Activated CD8-positive, alpha-beta memory T cell treated with anti-CD3 and anti-CD28 coated beads for 24 hours (primary cell): ENCODE data around the gene EMC1.
"Not testable (repeated sequence)": the region's sequence is repeated elsewhere in the genome, so short reads cannot be mapped to it uniquely, and the experiment has no call there.

ENCODE experiments used
- DNase-seq: peaks from one replicate; pipeline ENCODE4 v3.0.0-alpha.2; 2020

The EMC1 gene

DNA sequence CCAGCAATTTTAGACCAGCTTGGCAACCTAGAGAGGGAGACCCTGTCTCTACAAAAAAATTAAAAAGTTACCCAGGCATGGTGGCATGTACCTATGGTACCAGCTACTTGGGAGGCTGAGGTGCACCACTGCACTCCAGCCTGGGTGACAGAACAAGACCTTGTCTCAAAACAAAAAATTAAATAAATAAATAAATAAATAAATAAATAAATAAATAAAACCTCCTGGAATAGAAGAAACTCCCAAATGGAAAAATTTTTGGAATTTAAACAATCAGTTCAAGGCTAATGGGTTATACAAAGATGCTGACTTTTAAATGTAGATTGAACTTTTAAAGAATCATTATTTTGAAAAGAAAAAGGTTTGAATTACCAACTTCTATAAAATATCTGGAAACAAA is 63.5 kb downstream of the EMC1 start:
- DNase-seq: no peak

DNA sequence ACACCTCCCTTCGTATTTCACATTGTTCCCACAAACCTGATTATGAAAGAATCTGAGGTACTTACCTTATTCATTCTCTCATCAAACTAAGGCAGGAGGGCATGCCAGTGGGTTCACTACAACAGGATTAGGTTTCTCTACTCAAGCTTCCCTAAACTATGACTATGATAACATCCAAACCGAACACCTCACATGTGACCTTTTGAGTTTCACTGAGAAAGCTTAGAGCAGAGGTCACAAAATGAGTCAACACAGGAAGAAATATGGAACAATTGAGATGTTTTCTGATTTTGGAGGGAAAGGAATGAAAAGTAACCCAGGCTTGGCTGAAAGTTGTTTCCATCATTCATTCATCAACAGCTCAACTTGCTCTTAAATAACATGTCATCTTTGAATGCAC is 65.3 kb downstream of the EMC1 start:
- DNase-seq: no peak

DNA sequence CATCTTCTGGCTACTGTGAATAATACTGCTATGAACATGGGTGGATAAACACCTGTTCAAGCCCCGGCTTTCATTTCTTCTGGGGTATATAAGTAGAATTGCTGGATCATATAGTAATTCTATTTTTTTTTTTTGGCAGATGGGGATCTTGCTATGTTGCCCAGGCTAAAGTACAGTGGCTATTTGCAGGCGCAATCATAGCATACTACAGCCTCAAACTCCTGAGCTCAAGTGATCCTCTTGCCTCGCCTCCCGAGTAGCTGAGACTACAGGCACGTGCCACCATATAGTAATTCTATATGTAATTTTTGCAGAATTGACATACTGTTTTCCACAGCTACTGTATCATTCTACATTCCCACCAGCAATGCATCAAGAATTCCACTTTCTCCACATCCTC is 69.1 kb downstream of the EMC1 start:
- no peak for DNase-seq

DNA sequence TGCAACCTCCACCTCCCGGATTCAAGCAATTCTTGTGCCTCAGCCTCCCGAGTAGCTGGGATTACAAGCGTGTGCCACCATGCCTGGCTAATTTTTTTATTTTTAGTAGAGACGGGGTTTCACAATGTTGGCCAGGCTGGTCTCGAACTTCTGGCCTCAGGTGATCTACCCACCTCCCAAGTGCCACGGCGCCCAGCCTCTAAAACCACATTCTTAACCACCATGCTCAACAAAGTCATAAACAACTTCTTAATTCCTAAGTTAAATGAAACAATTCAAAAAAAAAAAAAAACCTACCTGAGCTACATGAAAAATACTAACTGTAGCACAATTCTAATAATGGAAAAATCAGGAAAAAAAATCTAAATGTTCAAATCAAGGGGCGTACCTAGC is 71.1 kb downstream of the EMC1 start:
- not testable (repeated sequence) for DNase-seq

DNA sequence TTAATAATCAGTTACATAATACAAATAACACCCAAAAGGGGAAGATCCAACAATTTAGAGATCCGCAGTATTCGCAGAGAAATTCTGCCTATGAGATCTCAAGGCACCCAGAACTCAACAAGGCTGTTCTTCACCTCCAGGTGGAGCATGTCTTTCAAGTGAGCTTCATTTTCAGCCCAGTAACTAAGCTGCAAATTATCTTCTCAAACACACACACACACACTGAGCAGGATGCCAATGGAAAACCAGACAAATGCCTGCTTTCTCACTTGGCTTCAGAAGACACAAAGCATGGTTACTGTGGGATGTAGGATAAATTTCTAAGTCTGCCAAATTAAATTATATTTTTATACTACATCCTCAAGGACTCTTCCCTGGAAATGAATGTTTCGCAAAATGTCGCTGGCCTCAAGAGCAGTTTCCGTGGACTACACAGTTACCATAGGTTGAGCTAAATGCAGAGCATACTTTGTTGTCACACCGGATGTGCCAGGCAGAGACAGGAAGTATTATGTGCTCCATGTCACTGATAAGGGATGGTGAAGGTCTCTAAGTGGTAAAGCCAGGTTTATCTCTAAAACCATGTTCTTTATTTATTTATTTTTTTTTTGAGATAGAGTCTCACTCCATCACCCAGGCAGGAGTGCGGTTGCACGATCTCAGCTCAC is 71.6 kb downstream of the EMC1 start:
- DNase-seq: no peak

DNA sequence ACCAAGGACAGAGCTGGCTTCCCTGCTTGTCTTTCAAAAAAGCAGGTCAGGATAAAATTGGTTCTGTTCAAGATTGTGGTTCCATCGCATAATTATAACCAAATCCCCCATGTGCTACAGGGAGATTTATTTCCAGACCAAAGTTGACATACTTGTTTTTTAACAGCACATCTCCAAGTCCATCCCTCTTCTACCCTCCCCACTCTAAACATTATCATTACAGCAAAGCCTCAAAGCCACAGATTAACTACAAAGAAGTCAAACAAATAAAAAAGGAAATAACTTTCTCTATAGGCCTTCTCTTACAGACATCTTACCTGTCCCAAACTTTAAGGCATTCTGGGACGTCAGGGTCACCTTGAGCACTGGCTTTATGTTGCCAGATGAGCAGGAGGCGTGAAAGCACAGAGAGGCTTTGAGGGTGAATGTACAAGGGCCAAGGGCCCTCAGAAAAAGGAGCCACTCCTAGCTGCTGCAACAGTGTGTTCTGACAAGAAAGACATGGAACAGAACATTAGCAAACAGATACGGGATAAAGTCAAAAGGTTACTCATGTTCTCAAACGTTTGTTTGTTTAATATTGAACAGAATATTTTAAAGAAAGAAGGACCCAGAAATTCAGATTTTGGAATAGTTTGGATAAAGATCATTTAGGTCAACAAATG is 72.5 kb downstream of the EMC1 start:
- DNase-seq: no peak

DNA sequence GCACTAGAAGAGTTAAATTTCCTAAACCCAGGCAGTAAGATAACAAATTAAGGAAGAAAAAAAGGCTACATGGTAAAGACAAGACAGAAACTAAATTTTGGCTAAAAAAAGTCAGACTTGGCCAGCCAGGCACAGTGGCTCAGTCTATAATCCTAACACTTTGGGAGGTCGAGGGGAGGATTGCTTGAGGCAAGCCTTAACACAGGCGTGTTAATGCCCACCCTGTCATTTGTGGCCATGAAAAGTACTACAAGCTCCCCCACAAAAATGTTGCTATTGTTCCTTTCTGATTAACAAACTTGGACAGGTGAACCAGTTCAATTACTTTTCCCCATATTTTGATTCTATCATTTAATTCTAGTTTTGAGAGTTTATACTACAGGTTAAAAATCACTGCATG is 73.5 kb downstream of the EMC1 start:
- no peak for DNase-seq

DNA sequence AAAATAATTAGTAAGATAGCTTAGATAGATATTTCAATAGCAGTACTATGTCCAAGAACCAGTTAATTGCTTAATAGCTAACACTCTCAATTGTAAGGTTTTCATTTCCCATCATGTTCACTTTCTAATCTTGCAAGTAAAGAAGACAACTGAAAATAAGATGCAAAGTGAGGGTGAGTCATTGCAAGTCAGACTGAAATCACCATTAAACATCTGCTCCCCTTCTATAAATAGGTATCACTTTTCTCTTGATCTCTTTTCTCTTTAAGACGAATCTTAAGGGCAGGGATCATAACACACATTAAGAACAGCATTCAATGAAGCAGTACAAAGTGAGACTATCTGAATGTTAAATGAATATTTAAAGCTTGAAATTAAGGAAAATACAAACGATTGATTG is 81.7 kb downstream of the EMC1 start:
- no peak for DNase-seq

DNA sequence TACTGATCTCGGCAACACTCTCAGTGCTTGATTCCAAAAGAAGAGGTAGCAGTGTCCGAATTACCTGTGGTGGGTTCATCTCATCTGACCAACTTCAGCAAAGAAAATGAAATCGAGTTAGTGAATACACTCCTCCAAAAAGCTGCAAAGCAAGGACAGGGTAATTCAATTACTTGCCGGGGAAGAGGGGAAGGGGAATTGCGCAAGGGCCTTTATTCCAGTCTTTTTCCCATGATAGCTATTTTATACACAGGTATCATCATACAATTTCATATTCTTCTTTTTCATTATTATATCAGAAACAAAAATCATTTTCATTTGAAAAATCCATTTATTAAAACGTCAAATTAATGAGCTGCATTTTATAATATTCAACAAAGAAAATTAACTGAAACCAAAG is 84.2 kb downstream of the EMC1 start:
- no peak for DNase-seq

DNA sequence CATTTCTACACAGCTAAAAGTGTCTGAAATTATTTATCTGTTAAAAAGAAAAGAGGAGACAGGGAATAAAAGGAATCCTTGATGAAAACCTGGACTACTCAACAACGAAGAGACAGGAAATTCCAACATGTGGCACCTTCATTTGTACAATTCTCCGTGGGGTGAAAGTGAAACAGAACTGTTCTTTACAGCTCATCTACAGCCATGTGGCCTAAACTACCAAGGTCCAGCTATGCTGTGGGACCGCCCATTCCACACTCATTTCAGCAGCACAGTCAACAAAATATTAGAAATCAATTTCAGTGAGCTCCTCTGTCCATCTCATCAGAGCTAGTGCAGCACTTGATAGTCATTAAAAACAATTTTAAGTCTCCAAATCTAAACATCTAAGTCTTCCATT is 85.3 kb downstream of the EMC1 start:
- no peak for DNase-seq
